ENCODE measurements around the gene ZBTB43.

DNA sequence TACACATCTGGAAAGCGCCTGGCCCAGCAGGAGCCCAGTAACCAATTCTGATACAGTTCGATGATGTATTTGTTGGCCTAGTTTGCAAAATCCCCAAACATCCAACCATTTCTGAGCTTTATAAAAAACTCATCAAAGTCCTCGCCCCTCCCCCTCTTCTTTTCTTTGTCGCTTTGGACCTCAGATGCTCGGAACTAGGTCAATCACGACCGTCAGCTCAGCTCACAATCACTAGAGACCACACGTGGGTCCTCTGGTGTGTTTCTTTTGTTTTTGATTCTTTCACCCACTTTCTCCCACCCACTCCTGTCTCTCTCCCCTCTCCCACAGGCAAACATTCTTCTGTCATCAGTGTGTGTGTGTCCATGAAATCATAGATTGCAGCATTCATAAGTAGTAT, 26.7 kb upstream of the ZBTB43 start:
- TF ChIP-seq, protein P1, sequence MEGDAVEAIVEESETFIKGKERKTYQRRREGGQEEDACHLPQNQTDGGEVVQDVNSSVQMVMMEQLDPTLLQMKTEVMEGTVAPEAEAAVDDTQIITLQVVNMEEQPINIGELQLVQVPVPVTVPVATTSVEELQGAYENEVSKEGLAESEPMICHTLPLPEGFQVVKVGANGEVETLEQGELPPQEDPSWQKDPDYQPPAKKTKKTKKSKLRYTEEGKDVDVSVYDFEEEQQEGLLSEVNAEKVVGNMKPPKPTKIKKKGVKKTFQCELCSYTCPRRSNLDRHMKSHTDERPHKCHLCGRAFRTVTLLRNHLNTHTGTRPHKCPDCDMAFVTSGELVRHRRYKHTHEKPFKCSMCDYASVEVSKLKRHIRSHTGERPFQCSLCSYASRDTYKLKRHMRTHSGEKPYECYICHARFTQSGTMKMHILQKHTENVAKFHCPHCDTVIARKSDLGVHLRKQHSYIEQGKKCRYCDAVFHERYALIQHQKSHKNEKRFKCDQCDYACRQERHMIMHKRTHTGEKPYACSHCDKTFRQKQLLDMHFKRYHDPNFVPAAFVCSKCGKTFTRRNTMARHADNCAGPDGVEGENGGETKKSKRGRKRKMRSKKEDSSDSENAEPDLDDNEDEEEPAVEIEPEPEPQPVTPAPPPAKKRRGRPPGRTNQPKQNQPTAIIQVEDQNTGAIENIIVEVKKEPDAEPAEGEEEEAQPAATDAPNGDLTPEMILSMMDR (IDR thresholded peaks at IDR 0.05) = no peak
- no peak for TF ChIP-seq POLR2A (IDR thresholded peaks at IDR 0.05)

Data from adrenal gland (tissue), 5 donors.